SK-N-SH (cell line): ENCODE measurements around the gene TESMIN. TPM values are rescaled to one million over a fixed set of nuclear protein-coding genes. Genes with fewer than 3 reads are reported as not detected.

Source experiments
- CTCF ChIA-PET: fragments of 300-600, 350-600 bp; formaldehyde crosslinking; extraction: SDS; loops from one replicate; lab custom pipeline; 2021; lab: Yijun Ruan, JAX
- POLR2A ChIA-PET: fragments of 350-600 bp; sonication (Branson Sonifier 250); formaldehyde crosslinking; extraction: SDS; loops from one replicate; lab custom pipeline; 2020; ENCODE audit warnings: antibody characterized with exemption, inconsistent platforms; lab: Yijun Ruan, JAX
- DNase-seq: peaks from one replicate; pipeline ENCODE4 v3.0.0; 2012
- H2AFZ ChIP-seq: fragments of 200-600 bp; sonication (generic); 2 replicates; pipeline ENCODE4 v1.8.1; 2016; ENCODE audit warnings: antibody characterized with exemption, mild to moderate bottlenecking, low read depth
- H3F3A ChIP-seq: fragments of 200-600 bp; sonication (generic); replicated peaks from 2 replicates; pipeline ENCODE3; 2016; ENCODE audit warnings: antibody characterized with exemption, mild to moderate bottlenecking; ENCODE audit not compliant: insufficient read depth
- H3K27ac ChIP-seq, 2 experiments: fragments of 200-500 bp in 1 of 2; fragments of 200-600 bp in 1 of 2; sonication (Bioruptor generic) in 1 of 2; sonication (generic), shearing (Covaris generic) in 1 of 2; 2 replicates each; pipeline versions ENCODE4 v1.5.1 to v1.6.1; 2014 to 2016; ENCODE audit warnings: low read depth in 2 of 2, inconsistent platforms in 1 of 2, low read length in 1 of 2, mild to moderate bottlenecking in 1 of 2, mixed read lengths in 1 of 2
- H3K27me3 ChIP-seq: fragments of 200-600 bp; sonication (generic), shearing (Covaris generic); 2 replicates; pipeline ENCODE4 v1.6.1; 2016; ENCODE audit warnings: mixed run types; ENCODE audit not compliant: insufficient read depth
- H3K36me3 ChIP-seq, 2 experiments: fragments of 200-500 bp in 1 of 2; fragments of 200-600 bp in 1 of 2; sonication (Bioruptor generic) in 1 of 2; sonication (generic) in 1 of 2; replicated peaks in 1 of 2; 2 replicates each; pipeline versions ENCODE3 to v1.5.1; 2014 to 2016; ENCODE audit warnings: low read length in 1 of 2, mild to moderate bottlenecking in 1 of 2; ENCODE audit not compliant: insufficient read depth in 2 of 2, control insufficient read depth in 1 of 2
- H3K4me1 ChIP-seq, 2 experiments: fragments of 200-500 bp in 1 of 2; fragments of 200-600 bp in 1 of 2; sonication (Bioruptor generic) in 1 of 2; sonication (generic), shearing (Covaris generic) in 1 of 2; 2 replicates each; pipeline versions ENCODE4 v1.5.1 to v1.6.1; 2014 to 2016; ENCODE audit warnings: low read depth in 1 of 2, low read length in 1 of 2, mixed run types in 1 of 2; ENCODE audit not compliant: insufficient read depth in 2 of 2, control insufficient read depth in 1 of 2
- H3K4me2 ChIP-seq: fragments of 200-600 bp; sonication (generic), shearing (Covaris generic); 2 replicates; pipeline ENCODE4 v1.6.1; 2017; ENCODE audit warnings: mixed run types
- H3K4me3 ChIP-seq, 2 experiments: fragments of 200-500 bp in 1 of 2; fragments of 200-600 bp in 1 of 2; sonication (Bioruptor generic) in 1 of 2; sonication (generic), shearing (Covaris generic) in 1 of 2; 2 replicates each; pipeline versions ENCODE4 v1.5.1 to v1.8.1; 2014 to 2016; ENCODE audit warnings: low read depth in 2 of 2, inconsistent platforms in 1 of 2, low read length in 1 of 2, mild to moderate bottlenecking in 1 of 2, mixed read lengths in 1 of 2, moderate library complexity in 1 of 2
- H3K79me2 ChIP-seq: fragments of 200-600 bp; sonication (generic); 2 replicates; pipeline ENCODE4 v1.8.1; 2017; ENCODE audit warnings: mild to moderate bottlenecking; ENCODE audit not compliant: insufficient read depth
- H3K9ac ChIP-seq: fragments of 200-600 bp; sonication (generic); 2 replicates; pipeline ENCODE4 v1.6.1; 2017; ENCODE audit warnings: mixed run types
- H3K9me2 ChIP-seq: fragments of 200-600 bp; sonication (generic); 2 replicates; pipeline ENCODE4 v1.6.1; 2017; ENCODE audit warnings: mixed run types
- H3K9me3 ChIP-seq: fragments of 200-600 bp; sonication (generic); 2 replicates; pipeline ENCODE4 v1.6.1; 2017; ENCODE audit warnings: mixed run types, mild to moderate bottlenecking, moderate library complexity
- H4K20me1 ChIP-seq: fragments of 200-600 bp; sonication (generic); 2 replicates; pipeline ENCODE4 v1.6.1; 2017; ENCODE audit warnings: mild to moderate bottlenecking, mixed run types; ENCODE audit not compliant: insufficient read depth
- CTCF ChIP-seq: fragments of 200-600 bp; sonication (generic); IDR thresholded peaks from 2 replicates; pipeline ENCODE4 v1.6.1; 2017; ENCODE audit warnings: antibody characterized with exemption, mild to moderate bottlenecking, moderate library complexity
- EP300 ChIP-seq, 2 experiments: IDR thresholded peaks; 2 replicates each; pipeline versions ENCODE4 v1.4.0 to v1.6.1; 2012; ENCODE audit warnings: borderline replicate concordance in 1 of 2, low read depth in 1 of 2, low read length in 1 of 2
- EZH2phosphoT487 ChIP-seq: fragments of 200-600 bp; sonication (generic); IDR thresholded peaks from 2 replicates; pipeline ENCODE4 v1.6.1; 2017; ENCODE audit warnings: low read depth, mixed run types, mild to moderate bottlenecking, antibody characterized with exemption, moderate library complexity, borderline replicate concordance
- FOXJ3 ChIP-seq: sonication (generic); formaldehyde crosslinking; IDR thresholded peaks from 2 replicates; pipeline ENCODE4 v1.5.1; 2020; ENCODE audit warnings: mild to moderate bottlenecking, missing genetic modification reagents
- FOXM1 ChIP-seq: IDR thresholded peaks from 2 replicates; pipeline ENCODE4 v1.4.0; 2012; ENCODE audit warnings: low read depth, mild to moderate bottlenecking
- GABPA ChIP-seq: IDR thresholded peaks from 2 replicates; pipeline ENCODE4 v1.4.0; 2012; ENCODE audit warnings: low read depth, mild to moderate bottlenecking
- IRF3 ChIP-seq: fragments of 150-350 bp; IDR thresholded peaks from 2 replicates; pipeline ENCODE4 v1.6.1; 2016; ENCODE audit warnings: mild to moderate bottlenecking, low read depth, low read length
- JUND ChIP-seq: IDR thresholded peaks from 2 replicates; pipeline ENCODE4 v1.4.0; 2012
- MXI1 ChIP-seq: IDR thresholded peaks from 2 replicates; pipeline ENCODE4 v1.6.1; 2012; ENCODE audit warnings: mild to moderate bottlenecking, low read depth, low read length, improper control_type of control experiment
- NFIC ChIP-seq: IDR thresholded peaks from 2 replicates; pipeline ENCODE4 v1.4.0; 2012; ENCODE audit warnings: borderline replicate concordance
- NRF1 ChIP-seq: IDR thresholded peaks from 2 replicates; pipeline ENCODE4 v1.6.1; 2012; ENCODE audit warnings: low read depth, mild to moderate bottlenecking, low read length
- PBX3 ChIP-seq: IDR thresholded peaks from 2 replicates; pipeline ENCODE4; 2012
- POLR2AphosphoS5 ChIP-seq: IDR thresholded peaks from 2 replicates; pipeline ENCODE4 v1.6.1; 2012; ENCODE audit warnings: low read depth, low read length
- RAD21 ChIP-seq: IDR thresholded peaks from 2 replicates; pipeline ENCODE4 v1.6.1; 2012; ENCODE audit warnings: mild to moderate bottlenecking, low read length
- SMC3 ChIP-seq: IDR thresholded peaks from 2 replicates; pipeline ENCODE4 v1.6.1; 2012; ENCODE audit warnings: low read depth, low read length, improper control_type of control experiment
- USF2 ChIP-seq: fragments of 150-350 bp; IDR thresholded peaks from 2 replicates; pipeline ENCODE4 v1.6.1; 2017; ENCODE audit warnings: antibody characterized with exemption, low read length, low read depth, borderline replicate concordance
- ZBTB33 ChIP-seq: IDR thresholded peaks from 2 replicates; pipeline ENCODE4 v1.4.0; 2012; ENCODE audit warnings: low read depth, borderline replicate concordance
- WGBS: methylation state at CpG from one replicate; pipeline ENCODE4 v1.1.6; 2017; ENCODE audit warnings: low lambda C conversion rate; 5-methylcytosine and 5-hydroxymethylcytosine counted together
- polyA plus RNA-seq, 3 experiments: library from polyadenylated mRNA; depleted of rRNA; stranded (reverse); fragments of >200 nt; gene quantifications; 2 replicates each; pipeline ENCODE4 v1.2.3, GENCODE V29; 2012

TESMIN gene
- polyA plus RNA-seq, 1 of the 3 experiments (the other 2 are of a cell fraction), result 3.5 TPM

- H3F3A ChIP-seq, result no peaks in the 10 kb centered on the region
- no peak overlapping the region for H3K4me3 ChIP-seq
- TF ChIP-seq NRF1, result no peak
- no peak for TF ChIP-seq EP300 (IDR thresholded peaks at IDR 0.05; ENCODE audit: borderline replicate concordance in 1 of 2, low read depth in 1 of 2, low read length in 1 of 2)
- no peak for TF ChIP-seq CTCF
- TF ChIP-seq JUND, result no peak
- no peak for TF ChIP-seq PBX3
- TF ChIP-seq GABPA, result no peak
- TF ChIP-seq IRF3, result no peak
- TF ChIP-seq FOXM1, result no peak
- TF ChIP-seq FOXJ3 (CRISPR knock-in tag), result no peak
- TF ChIP-seq ZBTB33, result no peak
- no peak for TF ChIP-seq EZH2phosphoT487
- TF ChIP-seq NFIC, result no peak
- no peak for TF ChIP-seq POLR2AphosphoS5
- no peak for TF ChIP-seq RAD21
- no peak for TF ChIP-seq SMC3
- TF ChIP-seq MXI1, result no peak
- no peak for TF ChIP-seq USF2
- H3K4me1 ChIP-seq, result no peaks in the 10 kb centered on the region
- no peak overlapping the region for H3K27ac ChIP-seq
- WGBS, result 36% methylated on average over 2 of the region's 2 CpGs
- no peaks in the 10 kb centered on the region for H4K20me1 ChIP-seq
- no peaks in the 10 kb centered on the region for H3K9me2 ChIP-seq
- DNase-seq, result no peak
- no peak overlapping the region for H2AFZ ChIP-seq
- no peak overlapping the region for H3K9ac ChIP-seq
- no peaks in the 10 kb centered on the region for H3K9me3 ChIP-seq
- no peaks in the 10 kb centered on the region for H3K79me2 ChIP-seq
- no peaks in the 10 kb centered on the region; the same call in 1 of the 2 replicates for H3K27me3 ChIP-seq
- ChIA-PET CTCF (no interaction called here), POLR2A (no interaction called here)
- H3K4me2 ChIP-seq, result no peak overlapping the region
- H3K36me3 ChIP-seq, result no peaks in the 10 kb centered on the region
Measured at GRCh38 chr11:68721075-68721474, 30.2 kb downstream of the TESMIN start.
